ENCODE results near the gene MCL1.

DNA sequence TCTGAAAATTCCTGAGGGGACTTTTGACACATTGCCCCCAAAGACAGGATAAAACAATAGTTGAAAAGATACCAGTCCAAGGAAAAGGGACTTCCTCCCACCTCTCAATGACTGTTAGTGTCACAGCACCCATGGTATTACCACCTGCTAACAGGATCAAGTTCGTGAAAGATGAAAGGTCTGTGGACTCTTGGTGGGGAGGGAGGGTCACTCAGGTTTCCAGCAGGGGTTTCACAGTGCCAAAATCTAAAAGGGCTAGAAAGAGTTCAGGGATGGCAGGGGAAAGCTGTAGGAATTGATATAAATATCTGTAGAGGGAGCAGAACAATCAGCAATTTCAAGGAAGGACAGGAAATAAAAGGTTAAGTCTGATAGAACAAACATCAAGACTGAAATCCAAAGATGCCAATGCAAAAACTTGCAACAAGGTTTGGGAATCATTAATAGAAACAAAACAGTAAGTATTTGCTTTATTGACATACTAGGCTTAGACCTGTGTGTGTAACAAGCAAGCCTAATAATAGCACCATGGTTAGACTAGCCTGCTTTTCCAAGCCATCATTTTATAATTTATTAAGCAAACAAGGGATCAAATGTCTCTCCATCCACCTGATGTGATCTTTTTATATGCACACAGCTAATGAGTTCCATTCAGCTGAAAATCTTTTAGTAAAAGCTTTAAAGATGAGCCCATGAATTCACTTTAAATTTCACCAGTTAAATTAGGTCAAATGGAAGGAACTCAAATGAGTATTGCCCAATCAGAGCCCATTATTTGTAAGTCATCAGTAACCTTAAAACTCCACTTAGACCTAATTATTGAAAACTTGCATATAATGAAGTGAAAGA is 3.7 kb downstream of the MCL1 start:
- TF ChIP-seq CTCF (optimal IDR thresholded peaks at IDR 0.05 in 1 of 3, IDR thresholded peaks at IDR 0.05 in 1 of 3, conservative IDR thresholded peaks at IDR 0.05 in 1 of 3; ENCODE audit: extremely low read depth in 1 of 3, insufficient read depth in 2 of 3, low read length in 3 of 3) (no peak), EZH2 (IDR thresholded peaks at IDR 0.05; ENCODE audit: low read length) (no peak)
